ENCODE measurements around the gene HEBP1. TPM values are rescaled to one million over a fixed set of nuclear protein-coding genes. Genes with fewer than 3 reads are reported as not detected.
A peak's percentile ranks its signal among the peaks of the same experiment; 100 is the strongest.

Gene HEBP1
- total and polyA plus RNA-seq, 7 donors: 32.1 to 85.8 (median 44.9) TPM

DNA sequence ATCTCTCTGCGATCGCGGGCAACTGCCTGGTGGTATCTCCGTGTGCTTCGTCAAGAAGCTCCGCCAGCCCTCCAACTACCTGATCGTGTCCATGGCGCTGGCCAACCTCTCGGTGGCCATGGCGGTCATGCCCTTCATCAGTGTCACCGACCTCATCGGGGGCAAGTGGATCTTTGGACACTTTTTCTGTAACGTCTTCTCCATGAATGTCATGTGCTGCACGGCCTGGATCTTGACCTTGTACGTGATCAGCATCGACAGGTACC is 1.6 kb upstream of the HEBP1 start:
- peaks cover 0 to 38% (median 17%) of the 10 kb centered on the region in 4 donors for H3K4me1 ChIP-seq
- TF ChIP-seq POLR2A (IDR thresholded peaks at IDR 0.05) (no peak), CTCF (IDR thresholded peaks at IDR 0.05) (no peak), EP300 (IDR thresholded peaks at IDR 0.05) (no peak), POLR2AphosphoS5 (IDR thresholded peaks at IDR 0.05) (no peak)
- H3K4me3 ChIP-seq: peak overlapping the region; percentile 39 to 83 (median 72)
- 53 to 61% methylated on average over 16 of the region's 16 CpGs for WGBS, 2 donors
- intact Hi-C loops (cut with DNase I): loop anchor here (2.0 to 10.0 kb wide), 2 partner anchors 43 to 187 kb away; partner anchors contain the start of genes DDX47 and FAM234B
- no peaks in the 10 kb centered on the region for H3K27me3 ChIP-seq
- no peaks in the 10 kb centered on the region for H3K36me3 ChIP-seq
- no peaks in the 10 kb centered on the region for H3K9me3 ChIP-seq
- H3K27ac ChIP-seq: peak overlapping the region; percentile 83 to 98 (median 90)
- peak; percentile 67 for DNase-seq

- Histone ChIP-seq H3K36me3 (no peaks in the 10 kb centered on the region), H3K4me3 (peak overlapping the region; percentile 39 to 83 (median 72)), H3K27me3 (no peaks in the 10 kb centered on the region), H3K9me3 (no peaks in the 10 kb centered on the region), H3K27ac (peak overlapping the region; percentile 83 to 98 (median 90)), H3K4me1 (peaks cover 0 to 39% (median 18%) of the 10 kb centered on the region in 4 donors)
- 1% methylated on average over 82 of the region's 82 CpGs for WGBS, 2 donors
- no peak for TF ChIP-seq POLR2A (IDR thresholded peaks at IDR 0.05)
- peak in 2 of 4 experiments; percentile 9 to 46 for TF ChIP-seq CTCF (IDR thresholded peaks at IDR 0.05)
- peak in 1 of 4 donors; percentile 2 for TF ChIP-seq POLR2AphosphoS5 (IDR thresholded peaks at IDR 0.05)
- peak; percentile 74 for DNase-seq
- intact Hi-C loops (cut with DNase I): loop anchor here (2.0 to 10.0 kb wide), 2 partner anchors 44 to 186 kb away; partner anchors contain the start of genes DDX47 and FAM234B
Measured at GRCh38 chr12:13000925-13001774, 1.1 kb upstream of the HEBP1 start.

- no peaks in the 10 kb centered on the region for H3K27me3 ChIP-seq
- H3K36me3 ChIP-seq: no peaks in the 10 kb centered on the region
- no peak for DNase-seq
- peak overlapping the region; percentile 39 to 83 (median 72) for H3K4me3 ChIP-seq
- TF ChIP-seq POLR2AphosphoS5 (IDR thresholded peaks at IDR 0.05): no peak
- TF ChIP-seq POLR2A (IDR thresholded peaks at IDR 0.05): peak in 1 of 2 donors; percentile 7
- no peaks in the 10 kb centered on the region for H3K9me3 ChIP-seq
- WGBS, 2 donors: 1% methylated on average over 16 of the region's 16 CpGs
- intact Hi-C loops (cut with DNase I): loop anchor here (2.0 to 10.0 kb wide), 2 partner anchors 44 to 186 kb away; partner anchors contain the start of genes DDX47 and FAM234B
- peak overlapping the region; percentile 83 to 98 (median 90) for H3K27ac ChIP-seq
- peaks cover 0 to 39% (median 18%) of the 10 kb centered on the region in 4 donors for H3K4me1 ChIP-seq
Measured at GRCh38 chr12:13000616-13000924, 505 bp upstream of the HEBP1 start.

GRCh38 chr12:12999271-12999958 is 650 bp downstream of the HEBP1 start:
- H3K4me3 ChIP-seq: peak overlapping the region; percentile 62 to 83 (median 78)
- TF ChIP-seq POLR2A (IDR thresholded peaks at IDR 0.05): no peak
- TF ChIP-seq CTCF (IDR thresholded peaks at IDR 0.05): no peak
- no peak for TF ChIP-seq POLR2AphosphoS5 (IDR thresholded peaks at IDR 0.05)
- no peak for TF ChIP-seq EP300 (IDR thresholded peaks at IDR 0.05)
- H3K9me3 ChIP-seq: no peaks in the 10 kb centered on the region
- 10 to 42% methylated on average over 22 of the region's 22 CpGs for WGBS, 2 donors
- no peak for DNase-seq
- H3K36me3 ChIP-seq: no peaks in the 10 kb centered on the region
- intact Hi-C loops (cut with DNase I): loop anchor here (5.0 kb wide), 1 partner anchor 287 kb away; no protein-coding TSS in a partner anchor
- H3K27ac ChIP-seq: peak overlapping the region; percentile 83 to 98 (median 90)
- peaks cover 0 to 39% (median 18%) of the 10 kb centered on the region in 4 donors for H3K4me1 ChIP-seq
- H3K27me3 ChIP-seq: no peaks in the 10 kb centered on the region

- H3K27me3 ChIP-seq: no peaks in the 10 kb centered on the region
- DNase-seq: no peak
- H3K9me3 ChIP-seq: no peaks in the 10 kb centered on the region
- intact Hi-C loops (cut with DNase I): loop anchor here (5.0 kb wide), 1 partner anchor 286 kb away; no protein-coding TSS in a partner anchor
- H3K36me3 ChIP-seq: no peaks in the 10 kb centered on the region
- H3K4me1 ChIP-seq: peaks cover 0 to 39% (median 20%) of the 10 kb centered on the region in 4 donors
- 79 to 87% methylated on average over 4 of the region's 4 CpGs for WGBS, 2 donors
- H3K4me3 ChIP-seq: peak overlapping the region in 1 of 4 donors; percentile 81
- TF ChIP-seq CTCF (IDR thresholded peaks at IDR 0.05): no peak
- TF ChIP-seq POLR2A (IDR thresholded peaks at IDR 0.05): no peak
- TF ChIP-seq POLR2AphosphoS5 (IDR thresholded peaks at IDR 0.05): no peak
- no peak for TF ChIP-seq EP300 (IDR thresholded peaks at IDR 0.05)
- H3K27ac ChIP-seq: no peak overlapping the region
Measured at GRCh38 chr12:12998248-12998647, 1.8 kb downstream of the HEBP1 start.

Data from sigmoid colon (tissue), 7 donors.